ENCODE data around the gene HSPG2. TPM values are rescaled to one million over a fixed set of nuclear protein-coding genes. Genes with fewer than 3 reads are reported as not detected.
"Not testable (repeated sequence)": the region's sequence is repeated elsewhere in the genome, so short reads cannot be mapped to it uniquely, and the experiment has no call there.

The HSPG2 gene
- total RNA-seq, 1 donor from 2014 or later, result 912 TPM

GRCh38 chr1:21912038-21912758 is 24.9 kb downstream of the HSPG2 start:
- no peak for DNase-seq (ENCODE audit: low read depth)

GRCh38 chr1:21911205-21912001 is 25.7 kb downstream of the HSPG2 start:
- no peak for DNase-seq (ENCODE audit: low read depth)

GRCh38 chr1:21910558-21911204 is 26.4 kb downstream of the HSPG2 start:
- DNase-seq (ENCODE audit: low read depth), result no peak

GRCh38 chr1:21909787-21910503 is 27.2 kb downstream of the HSPG2 start:
- no peak for DNase-seq (ENCODE audit: low read depth)

GRCh38 chr1:21909286-21909759 is 27.8 kb downstream of the HSPG2 start:
- no peak for DNase-seq (ENCODE audit: low read depth)

GRCh38 chr1:21907737-21908534 is 29.2 kb downstream of the HSPG2 start:
- not testable (repeated sequence) for DNase-seq (ENCODE audit: low read depth)

GRCh38 chr1:21907079-21907418 is 30.1 kb downstream of the HSPG2 start:
- DNase-seq (ENCODE audit: low read depth), result no peak

GRCh38 chr1:21906173-21907078 is 30.7 kb downstream of the HSPG2 start:
- peak; percentile 41 for DNase-seq (ENCODE audit: low read depth)

GRCh38 chr1:21904704-21905520 is 32.2 kb downstream of the HSPG2 start:
- DNase-seq (ENCODE audit: low read depth), result peak; percentile 92

GRCh38 chr1:21904454-21904703 is 32.7 kb downstream of the HSPG2 start:
- no peak for DNase-seq (ENCODE audit: low read depth)

- DNase-seq (ENCODE audit: low read depth), result no peak
Observed at GRCh38 chr1:21903638-21904453, 33.3 kb downstream of the HSPG2 start.

GRCh38 chr1:21902026-21903012 is 34.8 kb downstream of the HSPG2 start:
- DNase-seq (ENCODE audit: low read depth), result no peak

GRCh38 chr1:21901473-21901847 is 35.6 kb downstream of the HSPG2 start:
- no peak for DNase-seq (ENCODE audit: low read depth)

- DNase-seq (ENCODE audit: low read depth), result no peak
Observed at GRCh38 chr1:21900766-21901472, 36.2 kb downstream of the HSPG2 start.

GRCh38 chr1:21899987-21900386 is 37.1 kb downstream of the HSPG2 start:
- DNase-seq (ENCODE audit: low read depth), result peak; percentile 38

GRCh38 chr1:21899267-21899810 is 37.8 kb downstream of the HSPG2 start:
- DNase-seq (ENCODE audit: low read depth), result no peak

All from renal cortical epithelial cell (primary cell).